ENCODE results near the gene IGFBP7. TPM values are rescaled to one million over a fixed set of nuclear protein-coding genes. Genes with fewer than 3 reads are reported as not detected.

IGFBP7 gene
- total and polyA plus RNA-seq, 4 donors, result 60.5 to 216 (median 205) TPM

GRCh38 chr4:57113870-57114269, 3.7 kb upstream of the IGFBP7 start:
- WGBS, result 60% methylated on average over 6 of the region's 6 CpGs

GRCh38 chr4:57110640-57111511, 691 bp upstream of the IGFBP7 start:
- no peaks in the 10 kb centered on the region for H3K9me3 ChIP-seq (ENCODE audit: control insufficient read depth in 4 of 4, low read length in 3 of 4)
- H3K4me3 ChIP-seq (ENCODE audit: low read depth in 1 of 3, low read length in 3 of 3), result peak overlapping the region; percentile 24 to 69 (median 51)
- H3K27ac ChIP-seq (ENCODE audit: low read depth in 1 of 2, low read length in 2 of 2), result peak overlapping the region; percentile 60 to 84
- H3K4me1 ChIP-seq (ENCODE audit: control insufficient read depth in 4 of 4, insufficient read depth in 4 of 4, low read length in 3 of 4), result peaks cover 0 to 19% (median 10%) of the 10 kb centered on the region in 4 donors
- H3K9ac ChIP-seq (ENCODE audit: low read depth in 1 of 2, low read length in 2 of 2), result no peak overlapping the region
- 7% methylated on average over 25 of the region's 25 CpGs for WGBS
- peaks cover 0 to 4% (median 2%) of the 10 kb centered on the region in 4 donors for H3K27me3 ChIP-seq (ENCODE audit: control insufficient read depth in 4 of 4, insufficient read depth in 4 of 4, low read length in 3 of 4)
- H3K36me3 ChIP-seq (ENCODE audit: control insufficient read depth in 4 of 4, insufficient read depth in 3 of 4, low read depth in 1 of 4, low read length in 3 of 4), result no peaks in the 10 kb centered on the region
- peak; percentile 35 for DNase-seq (ENCODE audit: low spot score)
- TF ChIP-seq FOXA2 (IDR thresholded peaks at IDR 0.05) (no peak), ZBTB33 (IDR thresholded peaks at IDR 0.05) (no peak), REST (IDR thresholded peaks at IDR 0.05) (no peak), RXRA (IDR thresholded peaks at IDR 0.05) (no peak), GABPA (IDR thresholded peaks at IDR 0.05 in 1 of 2, conservative IDR thresholded peaks at IDR 0.05 in 1 of 2) (no peak), RAD21 (IDR thresholded peaks at IDR 0.05) (no peak), EGR1 (IDR thresholded peaks at IDR 0.05; ENCODE audit: low read depth in 2 of 2) (no peak), ATF3 (IDR thresholded peaks at IDR 0.05) (no peak), HNF4A (conservative IDR thresholded peaks at IDR 0.05) (no peak), FOXA1 (IDR thresholded peaks at IDR 0.05) (no peak), TAF1 (conservative IDR thresholded peaks at IDR 0.05) (no peak), NR2F2 (IDR thresholded peaks at IDR 0.05) (no peak), JUND (IDR thresholded peaks at IDR 0.05) (no peak), SP1 (IDR thresholded peaks at IDR 0.05) (no peak), YY1 (IDR thresholded peaks at IDR 0.05) (no peak)

More at GRCh38 chr4:57113870-57114269, 3.7 kb upstream of the IGFBP7 start:
- Histone ChIP-seq H3K4me1 (ENCODE audit: control insufficient read depth in 4 of 4, insufficient read depth in 4 of 4, low read length in 3 of 4) (peaks cover 0 to 19% (median 10%) of the 10 kb centered on the region in 4 donors), H3K36me3 (ENCODE audit: control insufficient read depth in 4 of 4, insufficient read depth in 3 of 4, low read depth in 1 of 4, low read length in 3 of 4) (no peaks in the 10 kb centered on the region), H3K9me3 (ENCODE audit: control insufficient read depth in 4 of 4, low read length in 3 of 4) (no peaks in the 10 kb centered on the region), H3K4me3 (ENCODE audit: low read depth in 1 of 3, low read length in 3 of 3) (no peak overlapping the region), H3K27me3 (ENCODE audit: control insufficient read depth in 4 of 4, insufficient read depth in 4 of 4, low read length in 3 of 4) (peaks cover 0 to 12% (median 2%) of the 10 kb centered on the region in 4 donors), H3K9ac (ENCODE audit: low read depth in 1 of 2, low read length in 2 of 2) (no peak overlapping the region), H3K27ac (ENCODE audit: low read depth in 1 of 2, low read length in 2 of 2) (no peak overlapping the region)
- DNase-seq (ENCODE audit: low spot score), result no peak
- TF ChIP-seq RXRA (IDR thresholded peaks at IDR 0.05) (no peak), GABPA (IDR thresholded peaks at IDR 0.05 in 1 of 2, conservative IDR thresholded peaks at IDR 0.05 in 1 of 2) (no peak), MAX (IDR thresholded peaks at IDR 0.05) (no peak), CTCF (IDR thresholded peaks at IDR 0.05; ENCODE audit: low read depth, low read length, missing input control) (no peak), JUND (IDR thresholded peaks at IDR 0.05) (no peak), HNF4G (IDR thresholded peaks at IDR 0.05) (no peak), NR2F2 (IDR thresholded peaks at IDR 0.05) (no peak), FOXA1 (IDR thresholded peaks at IDR 0.05) (no peak), ATF3 (IDR thresholded peaks at IDR 0.05) (no peak), TAF1 (conservative IDR thresholded peaks at IDR 0.05) (no peak), EGR1 (IDR thresholded peaks at IDR 0.05; ENCODE audit: low read depth in 2 of 2) (no peak), SP1 (IDR thresholded peaks at IDR 0.05) (no peak), RAD21 (IDR thresholded peaks at IDR 0.05) (no peak), YY1 (IDR thresholded peaks at IDR 0.05) (no peak), FOXA2 (IDR thresholded peaks at IDR 0.05) (no peak)

All from liver (tissue), 9 donors.